Aorta (tissue), 5 donors: ENCODE data around the gene RASA3. TPM values are rescaled to one million over a fixed set of nuclear protein-coding genes. Genes with fewer than 3 reads are reported as not detected.
"Not testable (repeated sequence)": the region's sequence is repeated elsewhere in the genome, so short reads cannot be mapped to it uniquely, and the experiment has no call there.

Experiments used
- ATAC-seq: fragments of 200-7000 bp; cut with Tn5 transposase; one replicate; pipeline ENCODE4 v1.9.1; 2022; ENCODE audit warnings: moderate library complexity; ENCODE audit not compliant: low FRiP score
- DNase-seq, 2 donors: peaks; one replicate each; pipeline ENCODE4 v3.0.0-alpha.2; 2020
- H3K27ac ChIP-seq, 2 donors: one replicate each; pipeline ENCODE4 v1.5.1; 2013; ENCODE audit warnings: low read length in 2 of 2, mild to moderate bottlenecking in 2 of 2, moderate library complexity in 2 of 2, control low read depth in 1 of 2, inconsistent platforms in 1 of 2, low read depth in 1 of 2
- H3K27me3 ChIP-seq, 2 donors: one replicate each; pipeline ENCODE4 v1.6.1; 2013; ENCODE audit warnings: control low read depth in 1 of 2, low read length in 1 of 2, mild to moderate bottlenecking in 1 of 2, moderate library complexity in 1 of 2; ENCODE audit not compliant: insufficient read depth in 2 of 2, control insufficient read depth in 1 of 2
- H3K36me3 ChIP-seq, 2 donors: one replicate each; pipeline ENCODE4 v1.6.1; 2013; ENCODE audit warnings: control low read depth in 1 of 2, low read length in 1 of 2, mild to moderate bottlenecking in 1 of 2; ENCODE audit not compliant: insufficient read depth in 2 of 2, control insufficient read depth in 1 of 2
- H3K4me1 ChIP-seq, 2 donors: one replicate each; pipeline ENCODE4 v1.6.1; 2013; ENCODE audit warnings: low read length in 2 of 2, control low read depth in 1 of 2, mild to moderate bottlenecking in 1 of 2, moderate library complexity in 1 of 2; ENCODE audit not compliant: insufficient read depth in 2 of 2, control insufficient read depth in 1 of 2
- H3K4me3 ChIP-seq, 2 donors: one replicate each; pipeline ENCODE4 v1.5.1; 2013; ENCODE audit warnings: low read length in 2 of 2, control low read depth in 1 of 2, mild to moderate bottlenecking in 1 of 2
- H3K9me3 ChIP-seq: one replicate; pipeline ENCODE4 v1.6.1; 2013; ENCODE audit warnings: mild to moderate bottlenecking, low read length; ENCODE audit not compliant: control insufficient read depth
- WGBS, 2 donors: extraction: QIAGEN DNeasy Blood & Tissue Kit; methylation state at CpG; one replicate each; pipeline ENCODE4 v1.1.7; 2013; 5-methylcytosine and 5-hydroxymethylcytosine counted together
- intact Hi-C, 2 donors: fragments of 100-400 bp; cut with DNase I; formaldehyde crosslinking; loops; one replicate each; pipeline versions ENCODE4 v1.14.2 to v1.15.0; 2022
- polyA plus RNA-seq, 2 donors: library from polyadenylated mRNA; stranded (reverse); fragments of 200-250 nt; gene quantifications; one replicate each; pipeline ENCODE4 v1.2.3, GENCODE V29; 2013
- total RNA-seq, 2 donors: library from RNA; stranded (reverse); fragmentation: NEBNext Ultra II Directional; extraction: Animal tissue kit (Norgen Biotek cat#: 25700); gene quantifications; one replicate each; pipeline ENCODE4 v1.2.1, GENCODE V29; 2021
- donor health status: healthy with polysubstance abuse.
- donor health status: Bipolar disorder and iron deficiency.
- donor health status: DM: no; HTN: no; CAD: no.
- donor health status: DM: no; HTN: no; CAD: no.
- donor health status: DM: yes; HTN: yes; CAD: no.

RASA3 gene
- total and polyA plus RNA-seq, 4 donors, result 8.1 to 42.3 (median 28.9) TPM

DNA sequence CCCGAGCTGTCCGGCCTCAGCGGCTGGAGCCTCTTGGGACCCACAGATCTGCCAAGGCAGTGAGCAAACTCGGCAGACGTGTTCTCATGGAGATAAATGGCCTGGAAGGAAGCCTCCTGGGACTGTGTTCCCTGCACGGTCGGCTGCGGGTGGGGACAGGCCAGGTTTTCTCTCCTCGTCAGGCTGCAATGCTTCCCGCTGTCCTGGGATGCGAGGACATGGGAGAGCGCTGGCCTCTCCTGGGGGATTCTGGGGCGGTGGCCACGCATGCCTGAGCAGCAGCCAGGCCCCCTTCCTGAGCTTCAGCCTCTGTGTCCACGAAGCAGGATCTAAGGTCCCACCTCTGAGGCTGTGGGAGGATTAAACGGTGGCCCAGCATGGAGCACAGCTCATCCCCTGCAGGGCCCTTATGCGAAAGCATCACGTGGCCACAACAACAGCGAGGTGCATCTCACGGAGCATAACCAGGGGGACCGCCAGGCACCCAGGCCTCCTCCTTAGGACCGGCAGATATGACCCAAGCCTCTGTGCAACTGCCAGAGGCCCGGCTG lies 137.3 kb downstream of the RASA3 start:
- no peak for ATAC-seq
- intact Hi-C loops, result no loop called here
- 79 to 80% methylated on average over 21 to 23 of the region's 23 CpGs for WGBS, 2 donors

DNA sequence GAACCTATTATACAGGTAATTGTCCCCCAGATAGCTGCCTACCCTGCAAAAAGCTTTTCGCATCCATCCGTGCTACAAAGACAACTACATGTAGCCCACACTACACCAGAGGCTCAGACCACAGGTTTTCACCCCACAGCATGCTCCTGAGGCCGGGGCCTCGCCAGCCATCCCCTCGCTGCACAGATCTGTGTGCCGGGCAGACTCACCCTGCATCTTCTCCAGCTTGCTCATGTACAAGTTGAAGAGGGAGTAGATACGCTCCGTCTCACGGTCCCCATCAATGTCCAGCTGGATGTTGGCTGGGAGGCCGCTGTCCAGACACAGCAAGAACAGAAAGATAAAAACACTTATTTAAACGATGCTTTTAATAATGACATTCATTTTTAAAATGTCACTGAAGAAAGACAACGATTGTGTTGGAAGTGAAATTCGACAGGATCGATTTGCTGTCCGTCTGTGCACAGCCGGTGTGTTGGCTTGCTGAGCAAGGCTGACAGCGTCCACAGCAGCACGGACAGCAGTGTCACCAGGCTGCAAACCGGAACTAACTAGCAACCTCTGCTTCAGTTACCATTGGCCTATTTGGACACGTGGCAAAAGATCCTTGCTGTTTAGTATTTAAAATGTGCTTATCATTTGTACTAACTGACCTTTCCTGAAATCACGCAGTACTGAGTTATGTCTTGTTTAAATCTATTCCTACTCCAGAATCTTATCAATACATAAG lies 140.0 kb downstream of the RASA3 start:
- H3K27me3 ChIP-seq, result no peaks in the 10 kb centered on the region
- H3K27ac ChIP-seq, result no peak overlapping the region
- H3K36me3 ChIP-seq, result peaks cover 0 to 8% of the 10 kb centered on the region in 2 donors
- no peak overlapping the region for H3K4me3 ChIP-seq
- H3K4me1 ChIP-seq, result no peaks in the 10 kb centered on the region
- ATAC-seq (no peak), DNase-seq (peak in 1 of 2 donors; percentile 41)
- no peaks in the 10 kb centered on the region for H3K9me3 ChIP-seq
- 94% methylated on average over 21 of the region's 21 CpGs for WGBS, 2 donors
- intact Hi-C loops, result no loop called here

More for the DNA sequence above, 137.3 kb downstream of the RASA3 start:
- Histone ChIP-seq H3K4me3 (no peak overlapping the region), H3K27ac (no peak overlapping the region), H3K9me3 (no peaks in the 10 kb centered on the region), H3K27me3 (no peaks in the 10 kb centered on the region), H3K36me3 (peaks cover 0 to 8% of the 10 kb centered on the region in 2 donors), H3K4me1 (no peaks in the 10 kb centered on the region)
- DNase-seq, result peak in 1 of 2 donors; percentile 66

DNA sequence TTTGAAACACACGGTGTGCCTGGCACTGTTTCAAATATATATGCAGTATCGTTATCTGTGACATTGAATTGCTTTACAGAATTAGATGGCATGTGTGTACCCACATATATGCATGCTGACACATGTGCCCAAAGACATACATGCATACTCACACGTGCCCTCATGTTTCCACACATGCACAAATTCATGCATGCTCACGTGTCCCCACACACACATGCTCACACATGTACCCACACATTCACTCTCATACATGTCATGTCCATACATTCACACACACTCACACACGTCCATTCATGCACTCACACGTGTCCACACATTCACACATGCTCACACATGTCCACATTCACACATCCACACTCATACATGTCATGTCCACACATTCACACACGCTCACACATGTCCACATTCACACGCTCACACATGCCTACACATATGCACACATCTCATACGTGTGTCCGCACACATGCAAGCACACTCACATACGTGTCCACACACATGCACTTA lies 140.7 kb downstream of the RASA3 start:
- H3K4me3 ChIP-seq, result no peak overlapping the region
- DNase-seq (peak in 1 of 2 donors; percentile 30), ATAC-seq (no peak)
- WGBS, 2 donors, result 91% methylated on average over 11 of the region's 11 CpGs
- no peaks in the 10 kb centered on the region for H3K9me3 ChIP-seq
- peaks cover 0 to 8% of the 10 kb centered on the region in 2 donors for H3K36me3 ChIP-seq
- no peak overlapping the region for H3K27ac ChIP-seq
- H3K27me3 ChIP-seq, result no peaks in the 10 kb centered on the region
- no peaks in the 10 kb centered on the region for H3K4me1 ChIP-seq
- intact Hi-C loops, result no loop called here

DNA sequence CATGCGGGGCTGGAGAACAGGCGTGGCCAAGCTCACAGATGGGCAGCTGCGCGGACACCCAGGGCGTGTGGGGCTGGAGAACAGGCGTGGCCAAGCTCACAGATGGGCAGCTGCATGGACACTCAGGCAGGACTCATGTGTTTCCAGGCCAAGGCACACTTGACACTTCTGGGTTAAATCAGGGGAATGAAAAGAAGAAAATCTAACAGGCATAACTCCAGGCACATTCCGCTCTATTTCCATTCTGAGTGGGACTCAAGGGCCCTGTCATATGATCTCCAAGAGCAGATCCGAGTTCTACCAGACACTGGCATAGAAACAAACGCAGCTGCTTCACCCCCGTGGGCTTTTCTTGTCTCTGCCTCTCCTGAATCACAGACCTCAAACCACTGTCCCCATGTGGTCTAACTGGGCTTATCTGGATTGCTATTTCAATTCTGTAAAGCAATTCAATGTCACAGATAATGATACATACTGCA lies 141.2 kb downstream of the RASA3 start:
- ATAC-seq (no peak), DNase-seq (peak; percentile 6 to 9)
- no peak overlapping the region for H3K27ac ChIP-seq
- H3K4me3 ChIP-seq, result no peak overlapping the region
- H3K27me3 ChIP-seq, result no peaks in the 10 kb centered on the region
- peaks cover 0 to 8% of the 10 kb centered on the region in 2 donors for H3K36me3 ChIP-seq
- intact Hi-C loops, result no loop called here
- WGBS, 2 donors, result 75 to 86% methylated on average over 8 to 10 of the region's 10 CpGs
- no peaks in the 10 kb centered on the region for H3K4me1 ChIP-seq
- H3K9me3 ChIP-seq, result no peaks in the 10 kb centered on the region

DNA sequence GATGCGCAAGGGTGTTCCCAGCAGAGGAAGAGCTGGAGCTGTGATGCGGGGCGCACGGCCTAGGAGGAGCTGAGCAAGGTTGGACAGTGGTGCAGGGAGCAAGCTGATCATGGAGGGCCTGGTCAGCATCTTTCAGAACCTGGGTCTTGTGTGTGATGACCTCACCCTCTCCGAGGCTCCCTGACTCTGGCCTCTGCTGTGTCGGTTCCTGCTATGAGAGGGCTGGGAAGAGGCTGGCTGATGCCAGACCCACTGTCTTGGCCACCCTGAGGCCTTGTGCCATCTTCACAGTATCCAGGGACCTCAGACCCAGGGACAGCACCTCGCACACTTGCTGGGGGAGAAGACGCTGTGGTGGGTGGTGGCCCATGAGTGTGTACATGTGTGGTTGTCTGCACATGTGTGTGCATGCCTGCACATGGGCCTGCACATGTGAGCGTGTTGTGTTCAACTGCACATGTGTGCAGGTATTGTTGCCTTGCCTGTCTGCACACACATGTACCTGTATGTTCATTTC lies 142.0 kb downstream of the RASA3 start:
- Histone ChIP-seq H3K9me3 (no peaks in the 10 kb centered on the region), H3K4me1 (no peaks in the 10 kb centered on the region), H3K27ac (no peak overlapping the region), H3K36me3 (peaks cover 0 to 8% of the 10 kb centered on the region in 2 donors), H3K4me3 (no peak overlapping the region), H3K27me3 (no peaks in the 10 kb centered on the region)
- no peak for DNase-seq
- 97 to 98% methylated on average over 9 of the region's 9 CpGs for WGBS, 2 donors
- intact Hi-C loops, result no loop called here
- ATAC-seq, result peak; percentile 22

DNA sequence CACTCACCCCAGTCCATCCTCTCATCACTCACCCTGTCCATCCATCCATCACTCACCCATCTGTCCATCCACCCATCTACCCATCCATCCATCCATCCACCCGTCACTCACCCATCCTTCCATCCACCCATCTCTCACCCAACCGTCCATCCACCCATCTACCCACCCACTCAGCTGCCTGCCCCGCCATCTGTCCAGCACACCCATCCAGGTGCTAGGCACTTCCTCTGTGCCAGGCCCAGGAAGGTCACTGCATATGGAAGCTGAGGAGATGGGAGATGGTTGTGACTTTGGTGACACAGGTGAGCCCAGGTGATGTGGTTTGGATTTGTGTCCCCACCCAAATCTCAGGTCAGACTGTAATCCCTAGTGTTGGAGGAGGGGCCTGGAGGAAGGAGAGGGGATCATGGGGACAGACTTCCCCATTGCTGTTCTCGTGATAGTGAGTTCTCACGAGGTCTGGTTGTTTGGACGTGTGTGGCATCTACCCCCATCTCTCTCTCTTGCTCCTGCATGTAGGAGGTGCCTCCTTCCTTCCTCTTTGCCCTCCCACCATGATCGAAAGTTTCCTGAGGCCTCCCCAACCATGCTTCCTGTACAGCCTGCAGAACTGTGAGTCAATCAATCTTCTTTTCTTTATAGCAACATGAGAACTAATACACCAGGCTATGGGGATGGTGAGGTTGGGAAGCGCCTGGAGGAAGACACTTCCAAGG lies 142.7 kb downstream of the RASA3 start:
- Histone ChIP-seq H3K9me3 (no peaks in the 10 kb centered on the region), H3K4me1 (no peaks in the 10 kb centered on the region), H3K27me3 (no peaks in the 10 kb centered on the region), H3K27ac (no peak overlapping the region), H3K4me3 (no peak overlapping the region), H3K36me3 (peaks cover 0 to 8% of the 10 kb centered on the region in 2 donors)
- no peak for ATAC-seq
- intact Hi-C loops, result no loop called here
- WGBS, 2 donors, result 95 to 96% methylated on average over 8 of the region's 8 CpGs
- DNase-seq, result no peak

DNA sequence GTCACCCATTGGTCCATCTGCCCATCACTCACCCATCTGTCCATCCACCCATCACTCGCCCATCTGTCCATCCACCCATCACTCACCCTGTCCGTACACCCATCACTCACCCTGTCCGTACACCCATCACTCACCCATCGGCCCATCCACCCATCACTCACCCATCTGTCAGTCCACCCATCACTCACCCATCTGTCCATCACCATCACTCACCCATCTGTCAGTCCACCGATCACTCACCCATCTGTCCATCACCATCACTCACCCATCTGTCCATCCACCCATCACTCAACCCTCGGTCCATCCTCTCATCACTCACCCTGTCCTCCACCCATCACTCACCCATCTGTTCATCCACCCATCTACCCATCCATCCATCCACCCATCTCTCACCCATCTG lies 143.6 kb downstream of the RASA3 start:
- H3K4me1 ChIP-seq, H3K36me3 ChIP-seq, H3K27ac ChIP-seq, H3K27me3 ChIP-seq, DNase-seq, ATAC-seq, intact Hi-C loops, H3K4me3 ChIP-seq, H3K9me3 ChIP-seq: not testable (repeated sequence)
- 95 to 98% methylated on average over 6 of the region's 6 CpGs for WGBS, 2 donors

DNA sequence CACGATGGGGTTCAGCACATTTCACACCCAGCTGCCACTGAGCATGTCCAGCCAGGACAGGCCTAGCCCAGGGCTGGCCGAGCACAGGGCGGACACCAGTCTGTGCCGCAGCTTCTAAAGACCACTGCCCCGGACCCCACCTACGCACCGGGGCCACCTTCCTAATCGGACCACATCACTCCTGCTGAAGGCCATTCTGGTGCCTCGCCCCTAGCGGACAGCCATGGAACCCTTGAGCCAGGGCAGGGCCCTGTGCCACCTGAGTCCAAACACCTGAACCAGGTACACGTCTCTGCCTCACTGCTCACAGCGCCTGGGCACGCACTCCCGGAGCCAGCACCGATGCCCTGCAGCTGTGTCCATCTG lies 150.1 kb downstream of the RASA3 start:
- H3K4me1 ChIP-seq, result no peaks in the 10 kb centered on the region
- no peaks in the 10 kb centered on the region for H3K36me3 ChIP-seq
- 96 to 97% methylated on average over 15 of the region's 15 CpGs for WGBS, 2 donors
- H3K4me3 ChIP-seq, result no peak overlapping the region
- intact Hi-C loops, result no loop called here
- ATAC-seq, result no peak
- H3K27me3 ChIP-seq, result no peaks in the 10 kb centered on the region
- DNase-seq, result peak; percentile 27 to 55
- no peaks in the 10 kb centered on the region for H3K9me3 ChIP-seq
- H3K27ac ChIP-seq, result no peak overlapping the region
